GM19238 (cell line): ENCODE measurements around the gene PYY.
"Not testable (repeated sequence)": the region's sequence is repeated elsewhere in the genome, so short reads cannot be mapped to it uniquely, and the experiment has no call there.

Experiments used
- DNase-seq: peaks from one replicate; pipeline ENCODE4 v3.0.0; 2011; ENCODE audit warnings: low spot score; ENCODE audit not compliant: insufficient read length

PYY gene

DNA sequence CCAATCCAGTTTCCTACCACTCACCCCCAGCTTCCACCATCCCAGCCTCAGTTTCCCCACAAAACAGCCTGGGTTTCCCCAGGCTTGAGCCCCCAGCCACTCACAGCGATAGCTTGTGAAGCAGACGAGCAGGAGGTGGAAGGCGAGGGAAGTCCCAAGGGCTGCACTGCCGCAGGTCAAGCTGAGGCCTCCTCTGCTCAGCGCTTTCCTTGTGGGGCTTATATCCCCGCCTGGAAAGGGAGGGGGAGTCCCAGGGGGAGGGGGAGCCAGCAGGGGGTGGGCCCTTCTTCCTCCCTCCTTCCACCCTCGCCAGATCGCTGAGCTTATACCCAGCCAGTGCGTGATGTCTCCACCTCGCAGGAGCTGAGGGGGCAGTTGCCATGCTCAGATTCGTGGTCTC is at the start of gene PYY:
Gene PYY, minus strand, starts transcription at position 195 of the 400 bp plus-strand sequence. CDS start 457 bp downstream, outside the sequence.
- no peak for DNase-seq

DNA sequence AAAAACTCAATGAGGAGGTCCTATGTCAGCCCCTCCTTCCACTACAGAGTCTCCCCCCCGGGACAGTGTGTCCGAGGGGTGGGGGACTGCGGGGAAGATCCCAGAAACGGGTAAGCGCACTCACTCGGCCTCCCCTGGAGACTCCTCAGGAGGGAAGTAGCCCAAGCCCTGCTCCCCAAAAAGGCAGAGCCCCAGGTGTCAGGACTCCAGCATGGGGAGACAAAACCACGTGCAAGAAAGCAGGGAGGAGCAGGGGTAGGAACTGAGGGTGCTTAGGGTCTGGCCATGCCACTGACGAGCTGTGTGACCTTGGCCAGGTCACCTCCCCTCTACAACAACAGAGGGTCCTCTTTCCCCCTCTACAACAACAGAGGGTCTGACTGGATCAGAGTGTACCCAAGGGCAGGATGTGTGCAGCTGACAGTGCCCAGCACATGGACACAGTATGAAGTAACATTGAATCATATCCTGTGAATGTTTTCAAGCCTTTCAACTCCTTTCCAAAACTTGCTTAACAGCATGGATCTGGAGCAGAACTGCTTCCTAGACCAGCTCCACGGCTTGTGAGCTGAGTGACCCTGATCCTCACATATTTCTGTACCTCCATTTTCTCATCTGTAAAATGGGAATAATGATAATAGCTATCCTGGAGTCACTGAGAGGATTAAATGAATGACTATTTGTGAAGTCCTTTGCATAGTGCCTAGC is 48.6 kb upstream of the PYY start:
- DNase-seq, result no peak

DNA sequence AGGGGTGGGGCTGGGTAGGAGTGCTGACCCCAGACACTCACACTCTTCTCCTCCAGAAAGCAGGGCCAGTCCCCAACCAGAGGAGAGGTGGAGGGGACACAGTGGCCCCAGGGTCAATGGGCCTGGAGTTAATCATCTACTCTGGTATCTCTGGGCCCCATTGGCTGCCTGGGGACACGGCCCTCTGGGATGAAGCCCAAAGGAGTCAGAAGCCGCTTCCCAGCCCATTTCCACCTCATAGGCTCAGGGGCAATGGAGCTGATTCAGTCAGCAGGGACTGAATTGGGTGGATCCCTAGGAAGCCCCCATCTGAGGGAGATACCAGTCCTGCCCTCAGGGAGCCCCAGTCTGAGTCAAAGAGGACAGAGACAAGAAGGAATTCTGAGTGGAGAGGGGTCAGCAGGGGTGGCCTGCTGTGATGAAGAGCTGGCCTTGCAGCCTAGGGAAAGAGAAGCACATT is 47.8 kb upstream of the PYY start:
- no peak for DNase-seq

DNA sequence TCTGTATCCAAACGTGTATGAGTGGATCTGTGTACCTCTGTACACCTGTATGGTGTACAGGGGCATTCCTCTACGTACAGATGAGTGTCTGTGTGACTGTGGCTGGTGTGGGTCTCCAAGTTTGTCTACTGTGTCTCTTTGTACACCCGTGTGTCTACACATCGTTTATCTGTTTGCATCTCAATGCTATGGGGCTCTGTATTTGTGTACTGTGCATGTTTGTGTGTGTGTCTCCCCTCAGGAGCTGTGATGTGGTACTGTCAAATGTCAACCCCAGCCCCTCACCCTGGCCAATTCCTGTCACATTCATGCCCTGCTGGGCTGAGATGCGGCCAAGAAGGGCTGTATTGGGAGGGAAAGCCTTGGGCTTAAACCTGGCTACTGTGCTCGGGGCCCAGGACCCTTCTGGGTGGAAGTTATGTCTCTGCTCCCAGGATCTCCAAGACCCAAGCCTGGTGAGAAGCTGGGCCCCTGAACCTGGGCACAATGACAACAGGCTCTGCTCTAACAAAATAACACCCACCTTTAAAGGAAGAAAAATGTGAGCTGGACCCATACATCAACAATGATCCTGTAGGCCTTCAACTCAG is 47.2 kb upstream of the PYY start:
- DNase-seq, result no peak

DNA sequence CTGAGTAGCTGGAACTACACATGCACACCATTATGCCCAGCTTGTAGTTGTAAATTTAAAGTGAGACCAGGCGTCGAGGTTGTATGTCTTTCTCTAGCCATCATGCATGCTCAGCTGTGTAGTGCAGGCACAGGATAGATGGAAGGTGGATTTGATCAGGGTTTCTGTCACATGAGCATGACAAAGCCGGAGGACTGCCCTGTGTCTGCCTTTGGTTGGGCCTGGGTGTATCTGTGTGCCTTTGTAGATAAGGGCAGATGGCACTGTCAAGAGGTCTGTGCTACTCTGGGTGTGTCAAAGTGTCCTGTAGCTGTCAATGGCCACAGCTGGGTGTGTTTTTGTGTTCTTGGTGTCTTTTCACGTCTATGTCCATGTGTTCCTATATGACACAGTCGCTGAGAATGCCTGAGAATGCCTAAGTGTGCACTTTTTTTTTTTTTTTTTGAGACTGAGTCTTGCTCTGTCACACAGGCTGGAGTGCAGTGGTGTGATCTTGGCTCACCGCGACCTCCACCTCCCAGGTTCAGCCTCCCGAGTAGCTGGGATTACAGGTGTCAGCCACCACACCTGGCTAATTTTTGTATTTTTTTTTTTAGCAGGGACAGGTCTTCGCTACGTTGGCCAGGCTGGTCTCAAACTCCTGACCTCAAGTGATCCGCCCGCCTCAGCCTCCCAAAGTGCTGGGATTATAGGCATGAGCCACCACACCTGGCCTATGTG is 46.6 kb upstream of the PYY start:
- no peak for DNase-seq

DNA sequence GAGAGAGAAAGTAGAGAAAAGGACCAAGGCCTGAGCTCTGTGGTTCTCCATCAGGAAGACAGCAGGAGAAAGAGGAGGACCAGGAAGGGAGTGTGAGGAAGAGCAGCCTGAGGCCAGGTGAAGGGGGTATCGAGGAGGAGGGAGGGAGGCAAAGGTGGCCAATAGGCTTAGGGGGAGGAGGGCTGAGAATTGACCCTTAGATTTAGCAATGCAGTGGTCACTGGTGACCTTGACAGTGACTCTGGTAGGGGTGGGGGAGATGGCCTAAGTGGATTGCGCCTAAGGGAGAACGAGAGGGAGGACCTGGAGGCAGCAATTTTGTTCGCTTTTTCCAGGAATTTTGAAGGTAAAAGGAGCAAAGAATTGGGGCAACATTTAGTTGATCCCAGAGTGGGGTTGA is 45.3 kb upstream of the PYY start:
- DNase-seq, result no peak

DNA sequence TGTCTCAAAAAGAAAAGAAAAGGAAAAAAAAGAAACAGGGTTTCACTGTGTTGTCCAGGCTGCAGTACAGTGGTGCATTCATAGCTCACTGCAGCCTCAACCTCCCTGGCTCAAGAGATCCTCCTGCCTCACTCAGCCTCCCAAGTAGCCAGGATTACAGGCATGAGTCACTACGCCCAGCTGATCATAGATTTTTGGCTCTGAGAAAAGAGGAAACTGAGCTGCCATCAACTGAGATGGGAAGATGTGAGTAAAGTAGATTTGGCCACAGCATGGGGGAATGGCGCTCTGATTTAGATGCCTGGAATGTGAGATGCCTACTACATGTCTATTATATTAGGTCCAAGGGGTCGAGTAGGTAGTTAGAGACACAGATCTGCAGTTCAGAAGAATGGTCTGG is 44.8 kb upstream of the PYY start:
- DNase-seq, result no peak

DNA sequence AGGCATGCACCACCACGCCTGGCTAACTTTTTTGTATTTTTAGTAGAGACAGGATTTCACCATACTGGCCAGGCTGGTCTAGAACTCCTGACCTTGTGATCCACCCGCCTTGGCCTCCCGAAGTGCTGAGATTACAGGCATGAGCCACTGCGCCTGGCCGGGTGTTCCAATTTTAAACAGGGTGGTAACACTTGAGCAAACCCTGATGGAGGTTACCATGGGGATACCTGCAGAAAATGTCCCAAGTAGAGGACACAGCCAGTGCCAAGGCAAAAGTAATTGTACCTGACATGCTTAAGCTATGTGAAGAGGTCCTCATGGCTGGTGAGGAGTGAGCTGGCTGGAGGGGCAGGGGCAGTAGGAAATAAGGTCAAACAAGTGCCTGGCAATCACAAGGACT is 43.4 kb upstream of the PYY start:
- not testable (repeated sequence) for DNase-seq

DNA sequence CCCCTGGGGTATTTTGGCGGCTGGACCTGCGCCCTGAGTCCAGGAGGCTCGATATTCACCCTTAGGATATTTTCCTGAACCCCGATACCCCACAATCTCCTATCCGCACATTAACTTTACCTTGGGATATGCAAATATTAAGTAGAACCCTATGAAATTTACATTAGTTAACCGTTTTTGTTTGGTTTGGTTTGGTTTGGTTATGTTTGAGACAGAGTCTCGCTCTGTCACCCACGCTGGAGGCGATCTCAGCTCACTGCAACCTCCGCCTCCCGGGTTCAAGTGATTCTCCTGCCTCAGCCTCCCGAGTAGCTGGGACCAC is 41.4 kb upstream of the PYY start:
- no peak for DNase-seq

DNA sequence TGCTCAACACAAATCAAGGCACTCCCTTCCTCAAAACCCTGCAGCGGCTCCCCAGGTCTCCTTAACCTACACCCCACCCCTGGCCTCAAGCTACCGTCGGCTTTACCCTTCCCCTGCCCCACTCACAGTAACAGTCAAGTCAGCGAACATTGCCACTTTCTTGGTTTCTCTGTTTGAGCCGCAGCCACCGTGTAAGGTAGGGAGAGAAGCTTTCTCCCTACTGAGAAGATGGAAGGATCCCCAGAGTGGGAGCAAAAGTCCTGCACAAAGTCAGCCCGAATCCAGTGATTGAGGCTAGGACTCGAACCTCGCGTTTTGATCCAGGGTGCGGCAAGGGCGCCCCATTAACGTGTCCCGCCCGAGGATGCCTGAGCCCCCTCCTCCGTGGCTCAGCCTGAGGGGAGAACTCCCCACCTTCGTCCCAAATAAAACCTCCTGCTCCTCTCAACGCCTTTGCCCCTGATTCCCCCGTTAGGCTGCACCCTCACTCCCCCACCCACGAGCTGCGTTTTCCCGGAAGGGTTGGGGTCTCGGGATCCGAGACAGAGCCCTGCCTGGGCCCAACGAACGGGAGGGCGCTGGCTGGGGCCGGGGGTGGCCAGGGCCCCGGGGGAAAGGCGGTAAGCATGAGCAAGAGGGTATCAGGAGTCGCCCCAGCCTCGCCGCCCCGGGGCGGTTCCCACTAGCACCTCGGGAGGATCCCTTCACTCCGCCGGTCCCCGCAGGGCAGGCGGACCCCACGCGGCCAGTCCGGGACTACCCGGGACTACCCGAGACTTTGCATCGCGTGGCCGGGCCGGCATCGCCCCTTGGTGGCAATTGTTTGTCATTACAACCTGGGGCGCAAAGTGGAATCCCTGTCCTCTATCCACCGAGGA is 40.8 kb upstream of the PYY start:
- peak; percentile 60 for DNase-seq

DNA sequence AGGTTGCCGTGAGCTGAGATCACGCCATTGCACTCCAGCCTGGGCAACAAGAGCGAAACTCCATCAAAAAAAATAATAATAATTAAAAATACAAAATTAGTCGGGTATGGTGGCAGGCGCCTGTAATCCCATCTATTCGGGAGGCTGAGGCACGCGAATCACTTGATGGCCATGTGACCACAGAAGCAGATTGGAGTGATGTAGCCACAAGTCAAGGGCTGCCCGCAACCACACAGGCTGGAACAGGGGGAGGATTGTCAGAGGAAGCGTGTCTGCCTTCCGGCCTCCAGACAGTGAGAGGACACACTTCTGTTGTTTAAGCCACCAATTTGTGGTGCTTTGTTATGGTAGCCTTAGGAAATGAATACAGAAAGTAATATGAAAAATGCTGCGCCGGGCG is 38.9 kb upstream of the PYY start:
- no peak for DNase-seq

DNA sequence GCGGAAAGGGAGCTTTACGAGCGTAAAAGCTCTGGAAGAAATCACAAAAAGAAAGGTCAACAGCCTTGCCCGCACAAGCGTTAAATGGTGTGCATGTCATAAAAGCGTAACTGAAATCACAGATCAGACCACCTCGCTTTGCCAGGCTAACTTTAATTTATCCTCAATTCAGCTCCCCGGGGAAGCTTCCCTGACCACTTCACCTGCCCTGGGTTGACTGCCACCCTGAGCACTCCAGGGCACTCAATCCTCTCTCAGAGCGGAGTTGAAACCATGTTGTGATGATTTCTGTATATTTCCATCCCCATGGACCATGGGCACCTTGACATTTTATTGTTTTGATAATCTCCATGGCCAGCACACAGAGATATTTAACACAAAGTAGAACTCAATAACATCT is 34.6 kb upstream of the PYY start:
- DNase-seq, result no peak

DNA sequence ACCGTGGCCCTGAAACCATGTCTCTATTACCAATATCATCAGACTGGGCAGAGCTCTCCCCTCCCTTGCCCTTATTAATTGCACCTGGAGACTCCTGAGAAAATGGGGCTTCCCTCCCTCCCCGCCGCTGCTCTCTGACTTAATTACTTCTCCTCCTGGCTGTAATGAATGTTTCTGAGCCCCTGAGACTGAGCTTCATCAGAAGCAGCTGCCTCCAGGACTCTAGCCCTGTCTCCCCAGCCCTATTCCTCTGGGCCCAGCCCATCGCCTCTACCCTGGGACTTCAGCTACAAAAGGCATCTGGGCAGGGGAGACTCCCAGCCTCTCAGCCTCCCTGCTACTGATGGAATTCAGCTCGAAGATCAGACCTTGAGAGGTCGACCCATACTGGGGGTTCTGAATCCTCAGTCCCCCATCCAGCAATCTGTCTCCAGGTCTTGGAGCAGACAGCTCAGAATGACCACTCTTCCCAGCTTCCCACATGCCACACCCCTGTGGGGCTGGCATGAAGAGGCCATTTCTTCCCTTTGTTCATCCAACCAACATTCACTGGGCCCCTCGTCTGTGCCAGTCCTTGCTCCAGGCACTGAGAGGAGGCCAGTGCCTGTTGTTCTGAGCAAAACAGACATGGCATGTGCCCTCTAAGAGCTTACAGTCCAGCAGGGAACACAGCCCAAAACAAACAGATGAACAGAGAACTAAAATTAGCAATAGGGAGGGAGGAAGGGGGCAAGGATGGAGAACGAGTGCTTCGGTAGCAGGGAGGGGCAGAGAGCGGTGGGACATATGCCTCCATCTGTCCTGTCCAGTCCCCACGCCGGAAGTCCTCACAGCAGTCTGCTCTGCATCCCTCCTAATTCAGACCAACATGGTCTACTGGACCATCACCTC is 33.6 kb upstream of the PYY start:
- DNase-seq, result no peak

DNA sequence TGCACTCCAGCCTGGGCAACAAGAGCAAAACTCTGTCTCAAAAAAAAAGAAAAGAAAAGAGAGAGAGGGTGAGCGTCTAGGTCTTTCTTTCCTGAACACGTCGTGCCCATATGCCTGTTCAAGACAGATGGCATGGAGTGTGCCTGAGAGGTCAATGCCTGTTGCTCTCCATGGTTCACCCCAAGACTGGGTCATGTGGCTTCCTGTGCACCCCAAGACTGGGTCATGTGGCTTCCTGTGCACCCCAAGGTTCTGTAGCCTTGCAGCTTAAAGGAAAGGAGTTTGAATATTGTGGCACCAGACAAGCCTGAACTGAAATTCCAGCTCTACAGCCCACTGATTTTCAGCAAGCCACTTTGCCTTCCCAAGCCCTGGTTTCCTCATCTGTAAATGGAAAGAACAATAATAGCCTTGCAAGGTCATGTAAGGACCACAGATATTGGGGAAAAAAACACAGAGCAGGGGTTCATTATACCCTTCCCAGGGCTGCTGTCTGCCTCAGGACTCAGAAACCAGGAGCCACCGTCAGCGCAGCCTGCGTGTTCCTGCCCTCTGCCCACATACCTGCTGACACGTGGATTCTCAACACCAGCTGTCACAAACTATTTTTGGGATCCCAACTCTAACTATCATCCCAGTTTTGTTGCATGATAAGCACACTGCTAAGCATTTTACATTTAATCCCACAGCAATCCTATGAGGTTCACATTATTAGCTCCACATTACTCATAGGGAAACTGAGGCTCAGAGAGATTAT is 32.7 kb upstream of the PYY start:
- no peak for DNase-seq

DNA sequence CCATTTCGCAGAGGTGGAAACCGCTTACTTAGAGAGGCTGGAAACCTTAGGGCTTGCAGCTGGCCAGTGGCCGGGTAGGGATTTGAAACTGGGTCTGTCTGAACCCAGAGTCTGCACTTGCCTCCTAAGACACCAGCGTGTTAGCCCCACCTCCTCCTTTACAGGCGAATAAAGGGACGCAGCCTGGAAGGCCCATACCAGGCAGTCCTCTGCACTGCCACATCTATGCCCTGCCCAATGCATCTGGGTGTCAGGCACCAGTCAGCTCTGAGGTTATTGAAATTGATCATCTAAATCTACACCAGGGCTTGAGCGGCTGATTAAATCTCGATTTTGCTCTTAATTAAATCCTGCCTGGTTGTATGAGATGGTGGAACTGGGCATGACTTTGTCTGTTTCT is 30.8 kb upstream of the PYY start:
- DNase-seq, result no peak

DNA sequence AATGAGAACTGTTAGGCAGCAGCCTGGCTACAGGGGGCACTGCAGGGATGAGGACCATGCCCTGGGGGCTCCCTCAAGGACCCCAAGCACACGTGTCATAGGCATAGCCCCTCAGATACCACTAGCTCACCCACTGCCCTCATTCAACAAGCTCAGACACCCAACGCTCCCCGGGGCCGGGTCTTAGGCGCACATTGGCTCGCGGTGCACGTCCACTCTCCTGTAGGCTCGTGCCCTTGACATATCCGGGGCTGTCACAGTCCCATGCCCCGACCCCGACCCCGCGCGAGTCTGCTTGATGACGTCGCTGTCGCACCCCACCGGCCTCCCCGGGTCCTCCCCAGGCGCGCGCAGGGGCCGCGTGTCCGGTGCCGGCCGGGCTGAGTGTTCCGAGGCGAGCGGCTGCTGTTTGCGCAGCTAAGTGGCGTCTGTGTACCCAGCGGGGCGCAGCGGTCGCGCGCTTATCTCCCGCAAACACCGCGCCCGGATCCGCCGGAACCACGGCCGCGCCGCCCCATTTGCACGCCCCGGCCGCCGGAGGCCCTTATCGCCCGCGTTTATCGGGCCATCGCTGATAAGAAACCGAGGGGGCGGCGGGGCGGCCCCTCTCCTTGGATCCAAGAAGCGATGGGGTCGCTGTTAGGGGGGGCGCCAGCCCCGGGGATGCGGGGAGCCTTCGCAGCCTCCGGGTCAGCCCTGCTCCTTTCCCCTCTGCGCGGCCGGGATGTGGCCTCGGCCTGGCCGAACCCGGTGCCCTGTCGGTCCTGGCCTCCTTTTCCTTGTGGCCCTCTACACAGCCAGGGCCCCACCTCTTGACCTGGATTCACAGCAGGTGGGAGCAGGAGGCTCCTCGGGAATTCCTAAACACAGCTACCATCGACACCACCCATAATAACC is 30.0 kb upstream of the PYY start:
- DNase-seq, result no peak

DNA sequence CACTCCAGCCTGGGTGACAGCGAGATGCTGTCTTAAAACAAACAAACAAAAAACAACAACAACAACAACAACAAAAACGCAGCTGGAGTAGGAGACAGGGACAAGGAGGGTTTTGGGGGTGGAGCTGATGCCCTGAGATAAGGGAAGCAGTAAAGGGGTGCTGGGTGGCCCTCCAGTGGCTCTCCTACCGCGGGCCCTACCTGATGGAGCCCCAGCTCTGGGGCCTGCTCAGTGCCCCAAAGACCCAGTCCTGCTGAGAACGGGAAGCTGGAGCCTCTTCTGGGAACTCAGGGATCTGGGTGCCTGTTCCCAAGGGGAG is 29.4 kb upstream of the PYY start:
- DNase-seq, result no peak

DNA sequence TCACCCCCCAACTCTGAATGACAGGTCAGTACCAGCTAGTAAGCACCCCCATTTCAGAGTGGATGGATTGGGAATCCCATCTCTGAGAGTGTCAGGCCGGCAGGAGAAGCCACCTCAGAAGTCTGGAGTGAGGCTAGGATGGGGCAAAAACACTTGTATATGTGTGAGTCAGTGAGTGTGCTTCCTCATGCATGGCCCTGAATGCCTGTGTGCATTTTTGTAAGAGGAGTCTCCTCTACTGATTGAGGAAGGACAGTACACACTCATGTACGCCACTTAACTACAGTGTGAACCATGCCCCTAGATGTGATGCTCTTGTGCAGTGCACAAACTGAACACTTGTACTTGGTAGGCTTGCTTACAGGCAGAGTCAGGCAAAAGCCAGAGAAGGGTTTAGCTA is 28.4 kb upstream of the PYY start:
- no peak for DNase-seq

DNA sequence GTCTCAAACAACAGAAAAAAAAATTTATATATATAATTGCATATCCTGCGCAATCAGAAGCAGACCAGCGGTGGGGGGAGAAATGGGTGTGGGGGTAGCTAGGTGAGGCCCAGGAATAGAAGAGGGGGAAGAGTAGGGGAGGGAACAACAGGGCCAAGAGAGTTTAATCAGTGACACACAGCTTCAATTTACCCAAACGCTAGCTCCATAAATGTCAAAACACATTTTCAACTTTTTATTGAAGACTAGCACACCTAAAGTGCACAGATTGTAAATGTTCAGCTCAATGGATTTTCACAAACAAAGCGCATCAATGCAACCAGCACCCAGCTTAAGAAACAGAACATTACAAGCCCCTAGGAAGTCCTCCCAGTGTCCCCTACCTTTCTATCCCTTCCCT is 25.9 kb upstream of the PYY start:
- no peak for DNase-seq
